Activated T-cell treated with anti-CD3 and anti-CD28 coated beads, Interleukin-2, amount 50 U/mL, for 24 hours (primary cell): ENCODE data around the gene KCTD13.
A peak's percentile ranks its signal among the peaks of the same experiment; 100 is the strongest.
"Not testable (repeated sequence)": the region's sequence is repeated elsewhere in the genome, so short reads cannot be mapped to it uniquely, and the experiment has no call there.

Source experiments
- DNase-seq: peaks from one replicate; pipeline ENCODE4 v3.0.0-alpha.2; 2020
- H3K27ac Mint-ChIP-seq: 2 replicates; pipeline ENCODE4 v1.8.0; 2020; ENCODE audit warnings: mild to moderate bottlenecking, mixed read lengths
- H3K27me3 Mint-ChIP-seq: 2 replicates; pipeline ENCODE4 v1.8.0; 2020; ENCODE audit warnings: mixed read lengths
- H3K36me3 Mint-ChIP-seq: 2 replicates; pipeline ENCODE4 v1.8.0; 2020; ENCODE audit warnings: low read depth, mixed read lengths
- H3K4me1 Mint-ChIP-seq: 2 replicates; pipeline ENCODE4 v1.8.0; 2020; ENCODE audit warnings: low read depth, mixed read lengths
- H3K4me3 Mint-ChIP-seq: 2 replicates; pipeline ENCODE4 v1.8.0; 2020; ENCODE audit warnings: mild to moderate bottlenecking, moderate library complexity, mixed read lengths
- H3K9me3 Mint-ChIP-seq: 2 replicates; pipeline ENCODE4 v1.8.0; 2020; ENCODE audit warnings: mixed read lengths

KCTD13 gene

DNA sequence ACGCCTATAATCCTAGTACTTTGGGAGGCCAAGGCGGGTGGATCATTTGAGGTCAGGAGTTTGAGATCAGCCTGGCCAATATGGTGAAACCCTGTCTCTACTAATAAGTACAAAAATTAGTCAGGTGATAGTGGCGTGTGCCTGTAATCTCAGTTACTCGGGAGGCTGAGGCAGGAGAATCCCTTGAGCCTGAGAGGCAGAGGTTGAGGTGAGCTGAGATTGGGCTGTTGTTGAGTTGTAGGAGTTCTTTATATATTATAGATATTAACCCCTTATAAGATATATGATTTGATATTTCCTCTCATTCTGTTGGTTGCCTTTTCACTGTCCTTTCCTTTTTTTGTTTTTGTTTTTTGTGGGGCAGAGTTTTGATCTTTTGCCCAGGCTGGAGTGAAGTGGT is 33.8 kb upstream of the KCTD13 start:
- not testable (repeated sequence) for H3K36me3 Mint-ChIP-seq, H3K4me3 Mint-ChIP-seq, DNase-seq, H3K27me3 Mint-ChIP-seq, H3K27ac Mint-ChIP-seq, H3K9me3 Mint-ChIP-seq
- peaks cover 24% of the 10 kb centered on the region for H3K4me1 Mint-ChIP-seq

GRCh38 chr16:29959293-29959692 is 33.3 kb upstream of the KCTD13 start:
- Mint-ChIP-seq H3K27ac (no peak overlapping the region), H3K4me3 (no peak overlapping the region), H3K9me3 (no peaks in the 10 kb centered on the region), H3K27me3 (no peaks in the 10 kb centered on the region), H3K4me1 (peaks cover 22% of the 10 kb centered on the region), H3K36me3 (peaks cover 5% of the 10 kb centered on the region)
- DNase-seq: no peak

DNA sequence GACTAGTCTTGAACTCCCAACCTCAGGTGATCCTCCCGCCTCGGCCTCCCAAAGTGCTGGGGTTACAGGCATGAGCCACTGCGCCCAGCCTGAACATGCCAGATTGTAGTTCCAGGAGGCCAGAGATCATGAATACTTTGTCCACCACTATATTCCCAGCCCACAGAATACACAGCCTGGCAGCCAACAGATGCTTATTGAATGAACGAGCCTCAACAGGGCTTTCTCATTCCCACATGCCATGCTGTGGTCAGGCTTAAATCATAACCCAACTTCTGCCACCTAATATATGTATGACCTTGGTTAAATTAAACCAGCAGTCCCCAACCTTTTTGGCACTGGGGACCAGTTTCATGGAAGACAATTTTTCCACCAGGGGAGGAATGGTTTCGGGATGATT is 32.7 kb upstream of the KCTD13 start:
- Mint-ChIP-seq H3K27ac (no peak overlapping the region), H3K4me3 (no peak overlapping the region), H3K36me3 (peaks cover 5% of the 10 kb centered on the region), H3K27me3 (no peaks in the 10 kb centered on the region), H3K4me1 (peaks cover 22% of the 10 kb centered on the region), H3K9me3 (no peaks in the 10 kb centered on the region)
- no peak for DNase-seq

DNA sequence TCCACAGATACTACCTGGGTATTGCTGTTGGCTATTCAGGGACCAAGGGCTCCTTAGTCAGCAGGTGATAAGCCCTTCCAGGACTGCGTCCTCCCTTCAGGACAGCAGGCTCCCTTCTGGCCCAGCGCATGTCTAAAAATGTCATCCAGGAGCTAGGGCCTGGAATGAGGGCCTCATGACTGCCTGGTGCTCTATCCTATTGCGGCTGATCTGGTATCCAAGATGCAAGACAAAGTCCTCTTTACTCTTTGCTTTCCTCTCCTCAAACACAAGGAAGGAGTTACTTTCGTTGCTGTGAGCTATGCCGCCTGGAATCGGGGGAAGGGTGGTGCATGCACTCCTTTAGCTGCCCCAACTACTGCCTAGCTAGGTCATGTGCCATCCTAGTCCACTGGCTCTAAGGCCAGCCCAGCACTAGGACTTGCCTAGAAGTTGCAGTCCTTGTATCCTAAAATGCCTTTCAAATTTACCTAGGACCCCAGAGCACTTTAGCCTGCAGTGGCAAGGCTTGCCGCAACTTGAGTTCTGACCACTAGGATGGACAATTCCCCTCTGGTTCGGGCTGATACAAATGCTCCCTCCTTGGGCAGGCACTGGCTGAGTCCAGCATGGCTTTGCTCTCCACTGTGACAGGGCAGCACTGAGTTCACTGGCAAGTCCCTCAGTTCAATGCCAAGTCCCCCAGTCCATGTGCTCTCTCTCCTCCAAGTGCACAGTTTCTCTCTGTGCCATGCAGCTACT is 25.8 kb upstream of the KCTD13 start:
- Mint-ChIP-seq H3K4me1 (no peaks in the 10 kb centered on the region), H3K27ac (no peak overlapping the region), H3K36me3 (no peaks in the 10 kb centered on the region), H3K4me3 (no peak overlapping the region), H3K27me3 (no peaks in the 10 kb centered on the region), H3K9me3 (peaks cover 3% of the 10 kb centered on the region)
- no peak for DNase-seq

DNA sequence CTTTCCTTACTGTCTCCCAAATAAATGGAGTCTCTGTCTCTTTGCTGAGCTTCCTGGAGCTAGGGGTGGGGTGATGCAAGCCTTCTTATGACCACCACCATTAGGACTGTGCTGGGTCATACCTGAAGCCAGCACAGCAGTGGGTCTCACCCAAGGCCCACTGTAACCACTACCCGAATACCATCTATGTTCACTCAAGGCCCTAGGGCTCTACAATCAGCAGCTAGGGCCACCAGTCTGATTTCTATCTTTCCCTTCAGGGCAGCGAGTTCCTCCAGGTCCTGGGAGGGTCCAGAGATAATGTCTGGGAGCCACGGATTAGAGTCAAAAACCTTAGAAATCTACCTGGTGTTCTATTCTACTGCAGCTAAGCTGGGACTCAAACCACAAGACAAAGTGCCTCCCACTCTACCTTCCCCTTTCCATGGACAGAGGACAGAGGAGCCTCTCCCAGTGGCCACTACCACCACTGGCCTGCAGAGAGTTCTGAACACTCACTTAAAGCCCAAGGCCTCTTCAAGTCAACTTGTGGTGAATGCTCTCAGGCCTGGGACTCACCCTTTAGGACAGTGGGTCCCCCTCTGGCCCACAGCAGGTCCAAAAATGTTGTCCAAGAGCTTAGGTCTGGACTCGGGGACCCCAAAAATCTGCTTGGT is 24.9 kb upstream of the KCTD13 start:
- peaks cover 3% of the 10 kb centered on the region for H3K9me3 Mint-ChIP-seq
- no peaks in the 10 kb centered on the region for H3K4me1 Mint-ChIP-seq
- DNase-seq: no peak
- H3K27me3 Mint-ChIP-seq: no peaks in the 10 kb centered on the region
- H3K36me3 Mint-ChIP-seq: no peaks in the 10 kb centered on the region
- H3K27ac Mint-ChIP-seq: no peak overlapping the region
- no peak overlapping the region for H3K4me3 Mint-ChIP-seq

GRCh38 chr16:29947897-29948296 is 21.9 kb upstream of the KCTD13 start:
- H3K4me3 Mint-ChIP-seq: no peak overlapping the region
- peaks cover 9% of the 10 kb centered on the region for H3K4me1 Mint-ChIP-seq
- DNase-seq: no peak
- H3K36me3 Mint-ChIP-seq: no peaks in the 10 kb centered on the region
- H3K9me3 Mint-ChIP-seq: peaks cover 3% of the 10 kb centered on the region
- H3K27ac Mint-ChIP-seq: no peak overlapping the region
- no peaks in the 10 kb centered on the region for H3K27me3 Mint-ChIP-seq

DNA sequence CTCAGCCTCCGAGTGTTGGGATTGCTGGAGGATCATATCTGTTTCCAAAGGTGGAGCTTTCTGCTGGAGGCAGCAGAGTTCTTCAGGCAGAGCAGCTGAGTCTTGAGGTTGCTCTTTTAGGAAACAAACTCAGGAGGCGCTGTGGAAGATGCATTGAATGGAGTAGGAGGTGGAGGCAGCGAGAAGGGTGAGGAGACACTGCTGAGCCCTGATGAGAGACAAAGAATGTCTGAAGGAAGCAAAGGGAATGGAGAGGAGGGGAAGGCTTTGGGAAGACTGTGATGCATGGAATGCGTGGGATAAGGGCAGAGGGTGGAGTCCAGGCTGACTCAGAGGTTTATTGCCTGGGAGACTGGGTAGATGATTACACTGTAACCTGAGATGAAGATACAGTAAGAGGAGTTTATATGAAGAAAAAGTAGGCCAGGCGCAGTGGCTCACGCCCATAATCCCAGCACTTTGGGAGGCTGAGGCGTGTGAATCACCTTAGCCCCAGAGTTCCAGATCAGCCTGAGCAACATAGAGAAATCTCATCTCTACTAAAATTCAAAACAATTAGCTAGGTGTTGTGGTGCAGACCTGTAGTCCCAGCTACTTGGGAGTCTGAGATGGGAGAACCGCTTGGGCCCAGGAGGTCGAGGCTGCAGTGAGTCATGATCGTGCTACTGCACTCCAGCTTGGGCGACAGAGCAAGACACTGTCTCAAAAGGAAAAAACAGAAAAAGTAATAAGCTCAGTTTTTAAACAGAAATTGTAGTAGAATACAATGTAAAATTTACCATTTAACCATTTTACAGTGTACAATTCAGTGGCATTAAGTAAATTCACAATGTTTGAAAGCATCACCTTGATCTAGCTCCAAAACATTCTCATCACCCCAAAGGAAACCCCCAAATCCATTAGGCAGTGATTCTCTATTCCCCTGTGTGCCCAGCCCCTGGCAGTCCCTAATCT is 18.1 kb upstream of the KCTD13 start:
- Mint-ChIP-seq H3K27ac (no peak overlapping the region), H3K9me3 (no peaks in the 10 kb centered on the region), H3K36me3 (no peaks in the 10 kb centered on the region), H3K4me1 (peaks cover 12% of the 10 kb centered on the region), H3K4me3 (no peak overlapping the region), H3K27me3 (no peaks in the 10 kb centered on the region)
- no peak for DNase-seq

DNA sequence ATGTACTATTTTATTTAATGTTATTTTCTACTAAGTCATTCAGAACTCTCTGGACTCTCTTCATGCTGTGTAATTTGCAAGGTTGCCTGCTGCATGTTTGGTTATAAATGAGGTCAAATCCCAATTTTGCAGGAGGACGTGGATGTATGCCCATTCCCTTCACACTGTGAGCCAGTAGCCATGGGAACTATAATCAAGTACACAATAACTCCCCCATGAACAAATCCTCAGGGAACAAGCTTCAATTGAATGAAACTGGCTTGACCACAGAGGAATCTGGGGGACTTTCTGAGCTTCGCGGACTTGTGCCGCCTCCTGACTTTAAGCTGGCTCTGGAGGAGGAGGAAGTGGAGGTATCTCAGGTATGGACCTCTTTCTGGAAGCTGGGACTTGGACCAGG is 14.6 kb upstream of the KCTD13 start:
- Mint-ChIP-seq H3K27ac (no peak overlapping the region), H3K4me1 (peaks cover 12% of the 10 kb centered on the region)

GRCh38 chr16:29931750-29932149 is 5.7 kb upstream of the KCTD13 start:
- not testable (repeated sequence) for H3K9me3 Mint-ChIP-seq, DNase-seq, H3K27ac Mint-ChIP-seq, H3K4me3 Mint-ChIP-seq, H3K27me3 Mint-ChIP-seq, H3K4me1 Mint-ChIP-seq, H3K36me3 Mint-ChIP-seq

More for the DNA sequence above, 14.6 kb upstream of the KCTD13 start:
- Mint-ChIP-seq H3K4me3 (no peak overlapping the region), H3K27me3 (no peaks in the 10 kb centered on the region), H3K9me3 (no peaks in the 10 kb centered on the region), H3K36me3 (no peaks in the 10 kb centered on the region)
- no peak for DNase-seq

DNA sequence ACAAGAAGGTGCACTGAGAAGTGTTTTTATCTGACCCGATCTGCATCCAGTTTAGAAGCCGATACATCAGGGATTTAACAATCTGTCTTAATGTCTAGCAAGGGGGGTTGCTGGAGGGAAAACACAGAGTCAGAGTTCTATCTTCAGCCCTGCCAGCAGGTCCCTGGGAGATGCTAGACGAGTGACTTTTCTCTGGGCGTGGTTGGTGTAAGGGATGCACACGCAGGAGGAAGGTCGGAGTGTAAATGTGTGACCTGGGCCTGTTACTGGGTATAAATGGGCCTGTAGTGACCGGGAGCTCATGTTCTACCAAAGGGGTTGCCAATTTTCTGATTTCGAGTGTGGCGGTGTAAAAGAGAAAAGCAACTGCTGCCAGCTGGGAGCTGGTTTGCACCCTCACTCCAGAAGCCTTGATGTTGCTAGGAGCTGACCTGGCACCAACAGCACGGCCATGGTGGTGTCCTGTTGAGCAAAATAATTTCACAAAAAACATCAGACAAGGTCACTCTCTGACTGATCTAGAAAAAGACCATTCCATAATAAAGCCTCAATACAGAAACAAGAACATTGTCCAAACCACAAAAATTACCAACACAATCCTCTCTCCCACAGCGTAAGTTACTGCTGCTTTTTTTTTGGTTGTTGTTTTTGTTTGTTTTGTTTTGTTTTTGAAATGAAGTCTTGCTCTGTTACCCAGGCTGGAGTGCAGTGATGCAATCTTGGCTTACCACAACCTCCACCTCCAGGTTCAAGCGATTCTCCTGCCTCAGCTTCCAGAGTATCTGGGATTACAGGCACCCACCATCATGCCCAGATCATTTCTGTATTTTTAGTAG is 1.3 kb upstream of the KCTD13 start:
- Mint-ChIP-seq H3K36me3 (peaks cover 31% of the 10 kb centered on the region), H3K4me1 (peaks cover 35% of the 10 kb centered on the region), H3K9me3 (no peaks in the 10 kb centered on the region), H3K27ac (peak overlapping the region; percentile 97), H3K27me3 (no peaks in the 10 kb centered on the region), H3K4me3 (peak overlapping the region; percentile 89)
- DNase-seq: no peak

- peaks cover 37% of the 10 kb centered on the region for H3K36me3 Mint-ChIP-seq
- peak overlapping the region; percentile 97 for H3K27ac Mint-ChIP-seq
- peaks cover 35% of the 10 kb centered on the region for H3K4me1 Mint-ChIP-seq
- peak overlapping the region; percentile 89 for H3K4me3 Mint-ChIP-seq
- no peaks in the 10 kb centered on the region for H3K27me3 Mint-ChIP-seq
- DNase-seq: no peak
- no peaks in the 10 kb centered on the region for H3K9me3 Mint-ChIP-seq
These were observed 656 bp upstream of the KCTD13 start for GRCh38 chr16:29926711-29927052.

DNA sequence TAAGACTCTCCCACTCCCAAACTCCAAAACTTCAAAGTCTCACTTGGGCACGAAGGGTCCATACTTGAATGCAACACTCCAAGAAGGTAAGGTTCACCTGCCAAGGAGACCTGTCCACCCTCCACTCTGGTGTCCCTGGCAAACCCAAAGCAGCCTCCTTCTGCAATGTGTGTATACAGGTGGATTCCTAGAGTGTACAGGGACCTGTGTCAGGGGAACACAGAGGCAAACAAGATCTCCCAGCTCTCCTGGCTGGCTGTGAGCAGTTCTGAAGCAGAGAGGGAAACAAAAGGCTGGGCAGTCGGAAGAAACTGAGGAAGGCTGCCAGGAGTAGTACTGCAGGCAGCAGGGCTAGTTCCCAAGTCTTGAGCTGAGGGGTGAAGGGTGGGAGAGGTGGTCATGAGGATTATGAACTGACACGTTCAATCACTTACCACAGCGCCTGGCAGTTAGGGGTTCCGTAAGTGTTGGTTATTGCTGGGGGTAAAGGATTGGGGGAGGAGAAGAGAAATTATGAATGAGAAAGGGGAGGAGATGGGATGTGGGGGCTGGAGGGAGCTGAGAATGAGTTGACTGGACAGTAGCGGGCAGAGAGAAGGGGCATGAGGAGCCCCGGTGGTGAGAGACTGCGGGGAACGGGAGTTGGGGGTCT is 795 bp downstream of the KCTD13 start:
- Mint-ChIP-seq H3K4me3 (peak overlapping the region; percentile 89), H3K27ac (peak overlapping the region; percentile 91), H3K4me1 (peaks cover 44% of the 10 kb centered on the region), H3K9me3 (no peaks in the 10 kb centered on the region), H3K27me3 (no peaks in the 10 kb centered on the region), H3K36me3 (peaks cover 51% of the 10 kb centered on the region)
- DNase-seq: no peak

GRCh38 chr16:29922986-29923501 is 3.0 kb downstream of the KCTD13 start:
- Mint-ChIP-seq H3K36me3 (peaks cover 66% of the 10 kb centered on the region), H3K4me1 (peaks cover 44% of the 10 kb centered on the region), H3K27me3 (no peaks in the 10 kb centered on the region), H3K9me3 (no peaks in the 10 kb centered on the region), H3K4me3 (no peak overlapping the region), H3K27ac (peak overlapping the region; percentile 22)
- DNase-seq: no peak
